K562 (cell line): ENCODE measurements around the gene PPP1CA. TPM values are rescaled to one million over a fixed set of nuclear protein-coding genes. Genes with fewer than 3 reads are reported as not detected.

Experiments
- ATAC-seq: fragments of 200-7000 bp; cut with Tn5 transposase; 3 replicates; pipeline ENCODE4 v1.9.1; 2020; ENCODE audit warnings: moderate library complexity
- BruUV-seq: library from RNA; stranded (reverse); fragments of 400-500 nt; replicated peaks from 2 replicates; lab custom pipeline; 2021; lab: Mats Ljungman, UMichigan
- CTCF ChIA-PET: fragments of 300-600 bp; formaldehyde crosslinking; extraction: SDS; loops from one replicate; lab custom pipeline; 2021; ENCODE audit warnings: low intra/inter-chr PET ratio; lab: Yijun Ruan, JAX
- POLR2A ChIA-PET: fragments of 300-600, 350-650 bp; sonication (Branson Sonifier 250); formaldehyde crosslinking; extraction: SDS; loops from one replicate; lab custom pipeline; 2021; ENCODE audit warnings: antibody characterized with exemption, inconsistent platforms; lab: Yijun Ruan, JAX
- DNase-seq, 4 experiments: peaks; one replicate each; pipeline versions ENCODE4 v3.0.0 to v3.0.0-alpha.2; 2011 to 2018; ENCODE audit warnings: low spot score in 3 of 4, mixed read lengths in 3 of 4; ENCODE audit errors: extremely low read depth in 1 of 4
- FAIRE-seq: peaks from 2 replicates; lab custom pipeline; 2011; peaks lifted over from hg19 to GRCh38; lab: Jason Lieb, UNC
- H2AFZ ChIP-seq: 2 replicates; pipeline ENCODE4 v1.6.0; 2011; ENCODE audit warnings: low read depth, low read length, control low read depth, inconsistent platforms
- H3K27ac ChIP-seq: fragments of 200-600 bp; 3 replicates; pipeline ENCODE4 v1.8.0; 2011; ENCODE audit warnings: low read depth, mild to moderate bottlenecking, control low read depth, inconsistent platforms, low read length, moderate library complexity, mixed read lengths; ENCODE audit errors: extremely low read depth
- H3K27me3 ChIP-seq, 2 experiments: fragments of 300-600 bp in 1 of 2; 2 replicates in 1 of 2; 3 replicates in 1 of 2; pipeline versions ENCODE4 v1.6.0 to v1.8.0; 2011; ENCODE audit warnings: inconsistent platforms in 2 of 2, low read length in 2 of 2, mild to moderate bottlenecking in 1 of 2, mixed read lengths in 1 of 2, moderate library complexity in 1 of 2; ENCODE audit not compliant: control insufficient read depth in 2 of 2, insufficient read depth in 2 of 2
- H3K36me3 ChIP-seq: fragments of 300-600 bp; 3 replicates; pipeline ENCODE4 v1.8.0; 2011; ENCODE audit warnings: mild to moderate bottlenecking, low read length, inconsistent platforms; ENCODE audit not compliant: control insufficient read depth, insufficient read depth
- H3K4me1 ChIP-seq, 2 experiments: fragments of 200-600 bp in 1 of 2; replicated peaks in 1 of 2; 2 replicates in 1 of 2; 3 replicates in 1 of 2; pipeline versions ENCODE4 v1.5.1 to v1.8.0; 2011; ENCODE audit warnings: inconsistent platforms in 2 of 2, low read length in 2 of 2, mild to moderate bottlenecking in 1 of 2, mixed read lengths in 1 of 2, moderate library complexity in 1 of 2; ENCODE audit not compliant: control insufficient read depth in 2 of 2, insufficient read depth in 2 of 2
- H3K4me2 ChIP-seq: 2 replicates; pipeline ENCODE4 v1.6.1; 2011; ENCODE audit warnings: low read length, control low read depth, inconsistent platforms, mixed read lengths; ENCODE audit not compliant: insufficient read depth
- H3K4me3 ChIP-seq: fragments of 200-600 bp; sonication (generic), shearing (Covaris generic); 2 replicates; pipeline ENCODE4 v1.5.1; 2016; ENCODE audit warnings: control low read depth, inconsistent platforms
- H3K79me2 ChIP-seq: fragments of 200-600 bp; 3 replicates; pipeline ENCODE4 v1.8.0; 2011; ENCODE audit warnings: low read length, inconsistent platforms; ENCODE audit not compliant: control insufficient read depth, insufficient read depth
- H3K9ac ChIP-seq, 2 experiments: 2 replicates each; pipeline versions ENCODE4 v1.6.0 to v1.6.1; 2011; ENCODE audit warnings: low read depth in 2 of 2, low read length in 2 of 2, control low read depth in 1 of 2, inconsistent platforms in 1 of 2, mild to moderate bottlenecking in 1 of 2, mixed read lengths in 1 of 2; ENCODE audit not compliant: insufficient read depth in 1 of 2
- H3K9me1 ChIP-seq: one replicate; pipeline ENCODE4 v1.6.0; 2011; ENCODE audit warnings: inconsistent platforms, mild to moderate bottlenecking, low read length, moderate library complexity; ENCODE audit not compliant: control insufficient read depth, insufficient read depth
- H3K9me3 ChIP-seq: replicated peaks from 2 replicates; pipeline ENCODE4 v1.5.1; 2011; ENCODE audit warnings: low read depth, low read length, inconsistent platforms; ENCODE audit not compliant: control insufficient read depth, insufficient read depth
- H4K20me1 ChIP-seq: replicated peaks from 2 replicates; pipeline ENCODE4 v1.6.1; 2011; ENCODE audit warnings: low read length, inconsistent platforms, mixed read lengths; ENCODE audit not compliant: control insufficient read depth, insufficient read depth
- CBX1 ChIP-seq: sonication (generic); IDR thresholded peaks from 2 replicates; pipeline ENCODE4 v1.6.1; 2016; ENCODE audit warnings: antibody characterized with exemption, low read depth, mild to moderate bottlenecking
- L3MBTL2 ChIP-seq: fragments of 450-650 bp; IDR thresholded peaks from 2 replicates; pipeline ENCODE4 v1.6.1; 2016; ENCODE audit warnings: mild to moderate bottlenecking, moderate library complexity
- PTRF ChIP-seq: fragments of 450-650 bp; IDR thresholded peaks from 2 replicates; pipeline ENCODE4 v1.6.1; 2016; ENCODE audit warnings: mild to moderate bottlenecking, missing genetic modification characterization, missing compliant biosample characterization
- PYGO2 ChIP-seq: fragments of 450-650 bp; IDR thresholded peaks from 2 replicates; pipeline ENCODE4 v1.6.1; 2016; ENCODE audit warnings: mild to moderate bottlenecking, missing genetic modification characterization, moderate library complexity, missing compliant biosample characterization
- RFX5 ChIP-seq: IDR thresholded peaks from 2 replicates; pipeline ENCODE4 v1.6.1; 2011; ENCODE audit warnings: low read depth, mild to moderate bottlenecking, improper control_type of control experiment, low read length
- SMAD2 ChIP-seq: fragments of 150-350 bp; IDR thresholded peaks from 2 replicates; pipeline ENCODE4 v1.6.1; 2014; ENCODE audit warnings: low read depth, mild to moderate bottlenecking, low read length
- ZNF316 ChIP-seq: fragments of 450-650 bp; IDR thresholded peaks from 2 replicates; pipeline ENCODE4 v1.6.1; 2016
- WGBS: fragments of 100-300 bp; shearing (Covaris generic); methylation state at CpG from one replicate; pipeline ENCODE4 v1.1.6; 2016; ENCODE audit warnings: low coverage, mixed read lengths; ENCODE audit not compliant: insufficient coverage; ENCODE audit errors: missing lambda C conversion rate; 5-methylcytosine and 5-hydroxymethylcytosine counted together
- in situ Hi-C: fragments of 300-500 bp; cut with MboI; formaldehyde crosslinking; loops from 4 replicates; pipeline ENCODE4 v1.15.0; 2018; ENCODE audit warnings: inconsistent platforms, mixed read lengths
- intact Hi-C: fragments of 100-400 bp; cut with micrococcal nuclease; formaldehyde crosslinking; loops from 2 replicates; pipeline ENCODE4 v1.14.2; 2022
- polyA plus RNA-seq, 8 experiments: library from polyadenylated mRNA; depleted of rRNA in 4 of 8; stranded (reverse) in 5 of 8; unstranded in 3 of 8; fragments of >200 nt; fragmentation: Nextera tagmentation in 2 of 8; fragmentation: Illumina TruSeq in 1 of 8; extraction: Ambion mirVana in 2 of 8; extraction: Trizol in 1 of 8; gene quantifications; 2 replicates each; pipeline versions ENCODE4 v1.2.1 to v1.2.3, GENCODE V29; 2011 to 2014; ENCODE audit warnings: inconsistent platforms in 1 of 8, missing spikeins in 1 of 8
- total RNA-seq, 7 experiments: library from RNA; depleted of rRNA in 6 of 7; stranded (reverse); fragments of >200 nt in 6 of 7; fragmentation: Illumina TruSeq in 2 of 7; extraction: Trizol in 2 of 7; gene quantifications; 2 replicates each; pipeline versions ENCODE4 v1.2.1 to v1.2.3, GENCODE V29; 2011 to 2021; ENCODE audit warnings: low replicate concordance in 1 of 7
- TF ChIP-seq, protein P1 (sequence below): fragments of 250-450 bp; sonication (Bioruptor Pico); IDR thresholded peaks from 2 replicates; pipeline ENCODE4 v1.8.0; 2021; ENCODE audit warnings: moderate library complexity, mild to moderate bottlenecking, inconsistent platforms

PPP1CA gene
- total and polyA plus RNA-seq, 9 of the 15 experiments (the other 6 are each of a cell fraction or from before 2014, with no cell fraction given): 18.2 to 242 (median 188) TPM

DNA sequence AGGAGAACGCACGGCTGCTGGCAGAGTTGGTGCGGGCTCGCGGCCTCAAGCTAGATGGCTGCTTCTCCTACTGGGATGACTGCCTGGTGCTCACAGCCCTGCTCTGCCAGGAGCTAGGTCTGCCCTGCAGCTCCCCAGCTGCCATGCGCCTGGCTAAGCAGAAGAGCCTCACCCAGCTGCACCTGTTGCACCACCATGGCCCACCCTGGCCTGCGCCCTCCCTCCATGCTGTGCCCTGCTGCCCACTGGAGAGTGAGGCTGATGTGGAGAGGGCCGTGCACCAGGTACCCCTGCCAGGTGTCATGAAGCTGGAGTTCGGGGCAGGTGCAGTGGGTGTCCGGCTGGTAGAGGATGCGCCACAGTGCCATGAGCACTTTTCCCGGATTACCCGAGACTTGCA is 21.8 kb upstream of the PPP1CA start:
- no peak overlapping the region for H2AFZ ChIP-seq
- TF ChIP-seq CBX1 (no peak), RFX5 (no peak), ZNF316 (no peak), PTRF (tag) (no peak), L3MBTL2 (no peak), PYGO2 (tag) (no peak), SMAD2 (no peak)
- TF ChIP-seq, protein P1, sequence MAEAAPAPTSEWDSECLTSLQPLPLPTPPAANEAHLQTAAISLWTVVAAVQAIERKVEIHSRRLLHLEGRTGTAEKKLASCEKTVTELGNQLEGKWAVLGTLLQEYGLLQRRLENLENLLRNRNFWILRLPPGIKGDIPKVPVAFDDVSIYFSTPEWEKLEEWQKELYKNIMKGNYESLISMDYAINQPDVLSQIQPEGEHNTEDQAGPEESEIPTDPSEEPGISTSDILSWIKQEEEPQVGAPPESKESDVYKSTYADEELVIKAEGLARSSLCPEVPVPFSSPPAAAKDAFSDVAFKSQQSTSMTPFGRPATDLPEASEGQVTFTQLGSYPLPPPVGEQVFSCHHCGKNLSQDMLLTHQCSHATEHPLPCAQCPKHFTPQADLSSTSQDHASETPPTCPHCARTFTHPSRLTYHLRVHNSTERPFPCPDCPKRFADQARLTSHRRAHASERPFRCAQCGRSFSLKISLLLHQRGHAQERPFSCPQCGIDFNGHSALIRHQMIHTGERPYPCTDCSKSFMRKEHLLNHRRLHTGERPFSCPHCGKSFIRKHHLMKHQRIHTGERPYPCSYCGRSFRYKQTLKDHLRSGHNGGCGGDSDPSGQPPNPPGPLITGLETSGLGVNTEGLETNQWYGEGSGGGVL (CRISPR knock-in tag): no peak
- TF ChIP-seq, all 486 proteins: peak for 0
- H3K9me3 ChIP-seq: no peaks in the 10 kb centered on the region
- H3K79me2 ChIP-seq: peaks cover 10% of the 10 kb centered on the region
- no peaks in the 10 kb centered on the region for H4K20me1 ChIP-seq
- ATAC-seq (no peak), FAIRE-seq (no peak), DNase-seq (no peak)
- H3K9me1 ChIP-seq: peaks cover 4% of the 10 kb centered on the region
- H3K4me2 ChIP-seq: no peak overlapping the region
- CTCF ChIA-PET: no interaction called here
- peak overlapping the region in 1 of 2 experiments; percentile 82; a peak in 2 of 4 replicates for H3K9ac ChIP-seq
- no peak overlapping the region for H3K4me3 ChIP-seq
- intact Hi-C loops: loop anchor here (5.0 kb wide), 1 partner anchor 44 kb away; the partner anchor contains the start of gene TMEM134
- in situ Hi-C loops: no loop called here
- H3K27me3 ChIP-seq: no peaks in the 10 kb centered on the region
- 91% methylated on average over 12 of the region's 13 CpGs for WGBS
- BruUV-seq: no TSS peak
- no peaks in the 10 kb centered on the region for H3K36me3 ChIP-seq
- POLR2A ChIA-PET: interaction anchor here (0.6 to 2.0 kb wide), 5 partner anchors 11 to 54 kb away, joined by 3 to 9 read pairs (median 4); partner anchors contain the start of gene PPP1CA
- peaks cover 10 to 61% of the 10 kb centered on the region in 2 experiments for H3K4me1 ChIP-seq
- no peak overlapping the region for H3K27ac ChIP-seq
